HEK293T (cell line): ENCODE measurements around the gene RBFOX2.

Experiments used
- ARNT ChIP-seq: fragments of 450-650 bp; IDR thresholded peaks from 2 replicates; pipeline ENCODE4 v1.6.1; 2017; ENCODE audit warnings: mild to moderate bottlenecking
- BHLHE40 ChIP-seq: fragments of 450-650 bp; IDR thresholded peaks from 2 replicates; pipeline ENCODE4 v1.6.1; 2016; ENCODE audit warnings: mild to moderate bottlenecking, moderate library complexity, borderline replicate concordance
- CTBP1 ChIP-seq: fragments of 450-650 bp; IDR thresholded peaks from 2 replicates; pipeline ENCODE4 v1.6.1; 2016; ENCODE audit warnings: borderline replicate concordance
- ELF4 ChIP-seq: fragments of 450-650 bp; IDR thresholded peaks from 2 replicates; pipeline ENCODE4 v1.6.1; 2017; ENCODE audit warnings: antibody characterized with exemption
- FOXK2 ChIP-seq: fragments of 450-650 bp; IDR thresholded peaks from 2 replicates; pipeline ENCODE4 v1.6.1; 2016; ENCODE audit warnings: mild to moderate bottlenecking
- FOXM1 ChIP-seq: fragments of 450-650 bp; IDR thresholded peaks from 2 replicates; pipeline ENCODE4 v1.6.1; 2017; ENCODE audit warnings: mild to moderate bottlenecking, borderline replicate concordance
- L3MBTL2 ChIP-seq: fragments of 450-650 bp; conservative IDR thresholded peaks from 2 replicates; pipeline ENCODE4 v1.6.1; 2016; ENCODE audit warnings: mild to moderate bottlenecking
- SP1 ChIP-seq: fragments of 450-650 bp; IDR thresholded peaks from 2 replicates; pipeline ENCODE4 v1.6.1; 2017
- SUZ12 ChIP-seq: fragments of 450-650 bp; IDR thresholded peaks from 2 replicates; pipeline ENCODE4 v1.6.1; 2016; ENCODE audit warnings: mild to moderate bottlenecking
- TF ChIP-seq, protein P1 (sequence below): fragments of 450-650 bp; IDR thresholded peaks from 2 replicates; pipeline ENCODE4 v1.6.1; 2016

- TF ChIP-seq BHLHE40 = no peak
- no peak for TF ChIP-seq SUZ12
- no peak for TF ChIP-seq SP1
- TF ChIP-seq ARNT = no peak
- TF ChIP-seq FOXM1 = no peak
- no peak for TF ChIP-seq CTBP1
- TF ChIP-seq, protein P1, sequence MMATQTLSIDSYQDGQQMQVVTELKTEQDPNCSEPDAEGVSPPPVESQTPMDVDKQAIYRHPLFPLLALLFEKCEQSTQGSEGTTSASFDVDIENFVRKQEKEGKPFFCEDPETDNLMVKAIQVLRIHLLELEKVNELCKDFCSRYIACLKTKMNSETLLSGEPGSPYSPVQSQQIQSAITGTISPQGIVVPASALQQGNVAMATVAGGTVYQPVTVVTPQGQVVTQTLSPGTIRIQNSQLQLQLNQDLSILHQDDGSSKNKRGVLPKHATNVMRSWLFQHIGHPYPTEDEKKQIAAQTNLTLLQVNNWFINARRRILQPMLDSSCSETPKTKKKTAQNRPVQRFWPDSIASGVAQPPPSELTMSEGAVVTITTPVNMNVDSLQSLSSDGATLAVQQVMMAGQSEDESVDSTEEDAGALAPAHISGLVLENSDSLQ = no peak
- TF ChIP-seq ELF4 = no peak
- TF ChIP-seq FOXK2 = no peak
- no peak for TF ChIP-seq L3MBTL2
Observed at GRCh38 chr22:36002718-36003260, 25.8 kb downstream of the RBFOX2 start.
